HFFc6 (cell line): ENCODE results near the gene TNK1. TPM values are rescaled to one million over a fixed set of nuclear protein-coding genes. Genes with fewer than 3 reads are reported as not detected.
"Not testable (repeated sequence)": the region's sequence is repeated elsewhere in the genome, so short reads cannot be mapped to it uniquely, and the experiment has no call there.

Experiments
- DNase-seq: peaks from one replicate; pipeline ENCODE4 v3.0.0-alpha.2; 2018
- H3K27ac Mint-ChIP-seq: 2 replicates; pipeline ENCODE4 v1.8.0; 2020; ENCODE audit warnings: mild to moderate bottlenecking, mixed read lengths
- H3K27me3 Mint-ChIP-seq: 2 replicates; pipeline ENCODE4 v1.8.0; 2021; ENCODE audit warnings: mild to moderate bottlenecking, moderate library complexity, mixed read lengths; ENCODE audit not compliant: insufficient read depth
- H3K36me3 Mint-ChIP-seq: 2 replicates; pipeline ENCODE4 v1.8.0; 2021; ENCODE audit warnings: low read depth, mixed read lengths
- H3K4me1 Mint-ChIP-seq: 2 replicates; pipeline ENCODE4 v1.8.0; 2020; ENCODE audit warnings: low read depth, mixed read lengths
- H3K4me3 Mint-ChIP-seq: 2 replicates; pipeline ENCODE4 v1.8.0; 2020; ENCODE audit warnings: mild to moderate bottlenecking, moderate library complexity, mixed read lengths
- H3K9me3 Mint-ChIP-seq: 2 replicates; pipeline ENCODE4 v1.8.0; 2020; ENCODE audit warnings: mild to moderate bottlenecking, mixed read lengths
- total RNA-seq, 6 experiments: library from RNA; stranded (reverse); fragmentation: NEBNext Ultra II Directional; extraction: Animal tissue kit (Norgen Biotek cat#: 25700); gene quantifications; 2 replicates in 1 of 6; 3 replicates in 5 of 6; pipeline ENCODE4 v1.2.3, GENCODE V29; 2021
- TF ChIP-seq, protein P1 (sequence below): fragments of 200-600 bp; sonication (generic); IDR thresholded peaks from 2 replicates; pipeline ENCODE4 v1.5.0; 2021; ENCODE audit warnings: antibody characterized with exemption, mild to moderate bottlenecking

Gene TNK1
- total RNA-seq, 6 experiments from 2014 or later = 0.20 to 0.41 (median 0.26) TPM

DNA sequence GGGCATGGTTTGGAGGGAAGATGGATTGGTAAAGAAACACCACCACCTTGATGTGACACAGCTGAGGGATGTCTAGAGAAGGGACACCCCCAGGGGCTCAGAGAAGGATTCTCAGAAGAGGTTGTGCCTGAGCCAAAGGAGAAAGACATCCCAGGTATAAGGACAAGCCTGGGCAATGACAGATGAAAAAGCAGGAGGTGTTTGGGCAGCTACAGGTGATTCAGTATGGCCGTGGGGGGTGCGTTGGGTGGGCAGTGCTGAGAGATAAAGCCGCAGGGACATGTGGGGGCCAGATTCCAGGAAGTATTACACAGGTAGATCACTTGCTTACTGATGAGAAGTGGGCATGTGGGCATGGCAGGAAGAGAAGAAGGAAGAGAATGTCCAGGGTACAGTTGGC lies 19.0 kb upstream of the TNK1 start:
- Mint-ChIP-seq H3K4me1 (peaks cover 9% of the 10 kb centered on the region), H3K9me3 (no peaks in the 10 kb centered on the region), H3K27me3 (peaks cover 11% of the 10 kb centered on the region), H3K4me3 (no peak overlapping the region), H3K36me3 (no peaks in the 10 kb centered on the region), H3K27ac (no peak overlapping the region)
- DNase-seq = no peak
- TF ChIP-seq, protein P1, sequence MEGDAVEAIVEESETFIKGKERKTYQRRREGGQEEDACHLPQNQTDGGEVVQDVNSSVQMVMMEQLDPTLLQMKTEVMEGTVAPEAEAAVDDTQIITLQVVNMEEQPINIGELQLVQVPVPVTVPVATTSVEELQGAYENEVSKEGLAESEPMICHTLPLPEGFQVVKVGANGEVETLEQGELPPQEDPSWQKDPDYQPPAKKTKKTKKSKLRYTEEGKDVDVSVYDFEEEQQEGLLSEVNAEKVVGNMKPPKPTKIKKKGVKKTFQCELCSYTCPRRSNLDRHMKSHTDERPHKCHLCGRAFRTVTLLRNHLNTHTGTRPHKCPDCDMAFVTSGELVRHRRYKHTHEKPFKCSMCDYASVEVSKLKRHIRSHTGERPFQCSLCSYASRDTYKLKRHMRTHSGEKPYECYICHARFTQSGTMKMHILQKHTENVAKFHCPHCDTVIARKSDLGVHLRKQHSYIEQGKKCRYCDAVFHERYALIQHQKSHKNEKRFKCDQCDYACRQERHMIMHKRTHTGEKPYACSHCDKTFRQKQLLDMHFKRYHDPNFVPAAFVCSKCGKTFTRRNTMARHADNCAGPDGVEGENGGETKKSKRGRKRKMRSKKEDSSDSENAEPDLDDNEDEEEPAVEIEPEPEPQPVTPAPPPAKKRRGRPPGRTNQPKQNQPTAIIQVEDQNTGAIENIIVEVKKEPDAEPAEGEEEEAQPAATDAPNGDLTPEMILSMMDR = no peak

DNA sequence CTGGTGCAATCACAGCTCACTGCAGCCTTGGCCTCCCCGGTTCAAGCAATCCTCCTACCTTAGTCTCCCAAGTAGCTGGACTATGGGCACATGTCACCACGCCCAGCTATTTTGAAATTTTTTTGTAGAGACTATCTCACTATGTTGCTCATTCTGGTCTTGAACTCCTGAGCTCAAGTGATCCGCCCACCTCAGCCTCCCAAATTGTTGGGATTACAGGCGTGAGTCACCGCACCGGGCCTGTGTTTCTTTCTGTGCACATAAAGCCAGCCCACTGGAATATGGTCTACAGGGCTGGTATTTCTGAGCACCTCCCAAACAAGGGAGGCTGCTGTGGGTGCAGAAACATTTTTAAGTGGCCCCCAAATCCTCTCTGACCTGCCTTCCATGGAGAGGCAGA lies 17.6 kb upstream of the TNK1 start:
- peaks cover 16% of the 10 kb centered on the region for H3K27me3 Mint-ChIP-seq
- no peaks in the 10 kb centered on the region for H3K36me3 Mint-ChIP-seq
- H3K4me1 Mint-ChIP-seq = peaks cover 9% of the 10 kb centered on the region
- no peak overlapping the region for H3K4me3 Mint-ChIP-seq
- no peak overlapping the region for H3K27ac Mint-ChIP-seq
- TF ChIP-seq, protein P1 = no peak
- DNase-seq = peak; percentile 39
- H3K9me3 Mint-ChIP-seq = no peaks in the 10 kb centered on the region

DNA sequence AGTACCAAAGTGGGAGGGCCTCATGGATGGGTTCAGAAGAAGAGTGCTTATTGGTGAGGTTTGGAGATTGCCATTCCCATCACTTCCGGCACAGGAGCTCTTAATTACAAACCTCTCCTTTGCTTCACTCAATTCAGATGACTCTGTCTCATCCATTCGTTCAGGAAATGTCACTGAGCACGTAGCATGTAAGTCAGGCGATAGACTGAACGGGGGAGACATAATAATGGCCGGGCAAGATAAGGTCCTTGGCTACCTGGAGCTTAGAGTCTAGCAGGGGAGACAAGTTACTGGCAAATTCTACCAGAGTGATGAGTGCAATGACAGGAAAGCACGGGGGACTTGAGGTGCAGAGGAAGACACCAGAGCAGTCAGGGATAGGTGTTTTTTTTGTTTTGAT lies 14.9 kb upstream of the TNK1 start:
- not testable (repeated sequence) for H3K27ac Mint-ChIP-seq, H3K9me3 Mint-ChIP-seq, H3K36me3 Mint-ChIP-seq, DNase-seq, H3K4me3 Mint-ChIP-seq, H3K4me1 Mint-ChIP-seq
- H3K27me3 Mint-ChIP-seq = peaks cover 28% of the 10 kb centered on the region

DNA sequence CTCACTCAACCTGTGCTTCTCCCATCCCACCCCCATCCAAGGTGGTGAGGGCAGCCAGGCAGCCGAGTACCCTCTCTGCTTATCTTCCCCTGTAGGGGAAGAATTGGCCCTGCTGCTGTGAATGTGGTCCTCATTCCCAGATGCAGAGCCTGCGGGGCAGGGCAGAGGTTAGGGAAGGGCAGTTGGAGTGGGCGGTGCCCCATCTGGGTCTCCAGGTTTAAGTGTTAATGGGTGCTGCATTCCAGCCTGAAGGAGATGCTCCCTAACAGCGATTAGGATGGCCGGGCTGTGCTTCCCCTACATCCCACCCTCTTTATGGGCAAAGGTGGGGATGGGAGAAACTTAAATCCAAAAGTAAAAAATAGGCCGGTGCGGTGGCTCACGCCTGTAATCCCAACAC lies 13.8 kb upstream of the TNK1 start:
- DNase-seq = no peak
- no peak overlapping the region for H3K4me3 Mint-ChIP-seq
- H3K4me1 Mint-ChIP-seq = peaks cover 9% of the 10 kb centered on the region
- TF ChIP-seq, protein P1 = no peak
- no peaks in the 10 kb centered on the region for H3K9me3 Mint-ChIP-seq
- peaks cover 26% of the 10 kb centered on the region for H3K27me3 Mint-ChIP-seq
- H3K36me3 Mint-ChIP-seq = no peaks in the 10 kb centered on the region
- no peak overlapping the region for H3K27ac Mint-ChIP-seq

DNA sequence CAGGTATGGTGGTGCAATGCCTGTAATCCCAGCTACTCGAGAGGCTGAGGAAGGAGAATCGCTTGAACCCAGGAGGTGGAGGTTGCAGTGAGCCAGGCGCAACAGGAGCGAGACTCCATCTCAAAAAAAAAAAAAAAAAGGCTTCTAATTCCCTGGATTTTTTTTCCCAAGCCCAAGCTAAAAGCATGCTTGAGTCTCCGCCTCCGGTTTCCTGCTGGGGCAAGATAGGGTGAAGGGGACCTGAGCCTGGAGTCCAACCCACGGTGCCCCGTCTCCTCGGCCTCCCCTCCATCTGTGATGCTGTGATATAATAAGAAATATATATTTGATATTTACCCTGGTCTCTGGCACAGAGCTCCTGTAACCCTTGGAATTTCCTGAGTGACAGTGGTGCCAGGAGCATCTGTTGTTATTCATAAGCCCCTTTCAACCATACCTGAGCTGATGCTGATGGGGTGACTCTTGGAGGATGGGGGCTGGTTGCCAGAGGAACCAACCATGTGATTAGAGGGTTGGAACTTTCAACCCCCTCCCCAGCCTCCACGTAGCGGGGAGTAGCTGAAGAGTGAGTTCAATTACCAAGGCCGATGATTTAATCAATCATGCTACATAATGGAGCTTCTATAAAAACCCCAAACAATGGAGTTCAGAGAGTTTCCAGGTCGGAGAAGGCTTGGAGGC lies 12.8 kb upstream of the TNK1 start:
- H3K27ac Mint-ChIP-seq = no peak overlapping the region
- TF ChIP-seq, protein P1 = no peak
- no peak overlapping the region for H3K4me3 Mint-ChIP-seq
- H3K36me3 Mint-ChIP-seq = no peaks in the 10 kb centered on the region
- peaks cover 30% of the 10 kb centered on the region for H3K27me3 Mint-ChIP-seq
- H3K9me3 Mint-ChIP-seq = no peaks in the 10 kb centered on the region
- DNase-seq = no peak
- H3K4me1 Mint-ChIP-seq = peaks cover 9% of the 10 kb centered on the region

DNA sequence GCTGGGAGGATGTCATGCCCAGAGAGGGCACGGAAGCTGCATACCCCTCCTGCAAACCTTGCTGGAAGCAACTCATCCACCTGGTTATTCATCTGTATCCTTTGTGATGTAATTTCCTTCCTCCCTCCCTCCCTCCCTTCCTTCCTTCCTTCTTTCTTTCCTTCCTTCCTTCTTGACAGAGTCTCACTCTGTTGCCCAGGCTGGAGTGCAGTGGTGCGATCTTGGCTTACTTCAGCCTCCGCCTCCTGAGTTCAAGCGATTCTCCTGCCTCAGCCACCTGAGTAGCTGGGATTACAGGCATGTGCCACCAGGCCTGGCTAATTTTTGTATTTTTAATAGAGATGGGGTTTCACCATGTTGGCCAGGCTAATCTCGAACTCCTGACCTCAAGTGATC lies 12.3 kb upstream of the TNK1 start:
- not testable (repeated sequence) for H3K36me3 Mint-ChIP-seq, H3K4me3 Mint-ChIP-seq, H3K4me1 Mint-ChIP-seq, H3K9me3 Mint-ChIP-seq, DNase-seq, H3K27ac Mint-ChIP-seq
- peaks cover 30% of the 10 kb centered on the region for H3K27me3 Mint-ChIP-seq

DNA sequence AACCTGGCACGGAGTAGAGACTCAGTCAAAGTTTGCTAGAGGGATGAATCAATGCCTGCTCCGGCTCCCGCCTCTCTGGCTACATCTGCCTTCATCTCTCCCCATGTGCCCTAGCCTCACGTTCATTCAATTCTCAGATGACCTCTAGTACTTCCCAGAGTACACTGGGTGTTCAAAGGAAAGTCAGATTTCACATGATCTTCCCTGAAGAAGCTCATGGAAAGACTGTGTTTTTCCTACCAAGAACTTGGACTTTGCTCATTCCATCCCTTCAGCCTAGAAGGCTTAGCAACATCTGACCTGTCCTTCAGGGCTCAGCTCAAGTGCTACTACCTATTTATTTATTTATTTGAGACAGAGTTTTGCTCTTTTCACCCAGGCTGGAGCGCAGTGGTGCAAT lies 11.1 kb upstream of the TNK1 start:
- no peaks in the 10 kb centered on the region for H3K36me3 Mint-ChIP-seq
- no peaks in the 10 kb centered on the region for H3K9me3 Mint-ChIP-seq
- no peak for DNase-seq
- H3K4me1 Mint-ChIP-seq = no peaks in the 10 kb centered on the region
- H3K27ac Mint-ChIP-seq = no peak overlapping the region
- peaks cover 30% of the 10 kb centered on the region for H3K27me3 Mint-ChIP-seq
- TF ChIP-seq, protein P1 = no peak
- no peak overlapping the region for H3K4me3 Mint-ChIP-seq
